Measurements from ENCODE around the gene NDN.

Gene NDN

GRCh38 chr15:23670970-23671369, 16.1 kb downstream of the NDN start:
- H3K4me3 ChIP-seq (ENCODE audit: low read length): no peak overlapping the region
- no peaks in the 10 kb centered on the region for H3K27me3 ChIP-seq (ENCODE audit: insufficient read depth, low read length)
- no peaks in the 10 kb centered on the region for H3K4me1 ChIP-seq (ENCODE audit: insufficient read depth, low read length)
- no peaks in the 10 kb centered on the region for H3K36me3 ChIP-seq (ENCODE audit: insufficient read depth, low read length)
- H3K27ac ChIP-seq (ENCODE audit: low read depth, low read length): no peak overlapping the region
- no peak overlapping the region for H3K9ac ChIP-seq (ENCODE audit: low read depth, low read length)
- H3K9me3 ChIP-seq (ENCODE audit: insufficient read depth, low read depth, low read length): peaks cover 69% of the 10 kb centered on the region
- WGBS: 83% methylated on average over 1 of the region's 1 CpG

- no peak overlapping the region for H3K9ac ChIP-seq (ENCODE audit: low read depth, low read length)
- WGBS: 59% methylated on average over 2 of the region's 2 CpGs
- H3K36me3 ChIP-seq (ENCODE audit: insufficient read depth, low read length): no peaks in the 10 kb centered on the region
- no peaks in the 10 kb centered on the region for H3K4me1 ChIP-seq (ENCODE audit: insufficient read depth, low read length)
- no peaks in the 10 kb centered on the region for H3K27me3 ChIP-seq (ENCODE audit: insufficient read depth, low read length)
- H3K4me3 ChIP-seq (ENCODE audit: low read length): no peak overlapping the region
- no peak overlapping the region for H3K27ac ChIP-seq (ENCODE audit: low read depth, low read length)
- H3K9me3 ChIP-seq (ENCODE audit: insufficient read depth, low read depth, low read length): peaks cover 34% of the 10 kb centered on the region
Measured at GRCh38 chr15:23663232-23663631, 23.9 kb downstream of the NDN start.

- H3K9me3 ChIP-seq (ENCODE audit: insufficient read depth, low read depth, low read length): peaks cover 24% of the 10 kb centered on the region
- H3K9ac ChIP-seq (ENCODE audit: low read depth, low read length): no peak overlapping the region
- peaks cover 8% of the 10 kb centered on the region; the same call in 1 of the 2 replicates for H3K27me3 ChIP-seq (ENCODE audit: insufficient read depth, low read length)
- 0 out of 2 replicates have a peak, but pooled peaks cover 6% of the 10 kb centered on the region for H3K4me1 ChIP-seq (ENCODE audit: insufficient read depth, low read length)
- H3K27ac ChIP-seq (ENCODE audit: low read depth, low read length): no peak overlapping the region
- WGBS: 29% methylated on average over 6 of the region's 6 CpGs
- no peak overlapping the region; the same call in 1 of the 2 replicates for H3K4me3 ChIP-seq (ENCODE audit: low read length)
- H3K36me3 ChIP-seq (ENCODE audit: insufficient read depth, low read length): no peaks in the 10 kb centered on the region
Measured at GRCh38 chr15:23648920-23649515, 38.1 kb downstream of the NDN start.

- Histone ChIP-seq H3K27me3 (ENCODE audit: insufficient read depth, low read length) (peaks cover 8% of the 10 kb centered on the region; the same call in 1 of the 2 replicates), H3K9me3 (ENCODE audit: insufficient read depth, low read depth, low read length) (peaks cover 24% of the 10 kb centered on the region), H3K9ac (ENCODE audit: low read depth, low read length) (peak within 1 kb of the TSS; percentile 81), H3K4me3 (ENCODE audit: low read length) (peak within 1 kb of the TSS; percentile 79), H3K4me1 (ENCODE audit: insufficient read depth, low read length) (0 out of 2 replicates have a peak, but pooled peaks cover 6% of the 10 kb centered on the region), H3K27ac (ENCODE audit: low read depth, low read length) (no peak within 1 kb of the TSS), H3K36me3 (ENCODE audit: insufficient read depth, low read length) (no peaks in the 10 kb centered on the region)
- WGBS: 50% methylated on average over 36 of the region's 37 CpGs
Measured at GRCh38 chr15:23647421-23648370, 39.4 kb downstream of the NDN start, which contains the start of gene MAGEL2. Gene MAGEL2, minus strand, starts transcription at chr15:23647867. Its CDS starts 125 bp downstream, at chr15:23647742.

GRCh38 chr15:23647001-23647295, 40.2 kb downstream of the NDN start:
- Histone ChIP-seq H3K36me3 (ENCODE audit: insufficient read depth, low read length) (no peaks in the 10 kb centered on the region), H3K27ac (ENCODE audit: low read depth, low read length) (no peak overlapping the region), H3K4me3 (ENCODE audit: low read length) (peak overlapping the region; percentile 79), H3K9ac (ENCODE audit: low read depth, low read length) (peak overlapping the region; percentile 13; the same call in 1 of the 2 replicates), H3K4me1 (ENCODE audit: insufficient read depth, low read length) (0 out of 2 replicates have a peak, but pooled peaks cover 6% of the 10 kb centered on the region), H3K9me3 (ENCODE audit: insufficient read depth, low read depth, low read length) (peaks cover 28% of the 10 kb centered on the region), H3K27me3 (ENCODE audit: insufficient read depth, low read length) (peaks cover 8% of the 10 kb centered on the region; the same call in 1 of the 2 replicates)
- 47% methylated on average over 17 of the region's 17 CpGs for WGBS

- Histone ChIP-seq H3K9me3 (ENCODE audit: insufficient read depth, low read depth, low read length) (peaks cover 32% of the 10 kb centered on the region), H3K27ac (ENCODE audit: low read depth, low read length) (no peak overlapping the region), H3K4me1 (ENCODE audit: insufficient read depth, low read length) (0 out of 2 replicates have a peak, but pooled peaks cover 6% of the 10 kb centered on the region), H3K36me3 (ENCODE audit: insufficient read depth, low read length) (no peaks in the 10 kb centered on the region), H3K9ac (ENCODE audit: low read depth, low read length) (no peak overlapping the region), H3K4me3 (ENCODE audit: low read length) (peak overlapping the region; percentile 79), H3K27me3 (ENCODE audit: insufficient read depth, low read length) (peaks cover 8% of the 10 kb centered on the region; the same call in 1 of the 2 replicates)
- 89% methylated on average over 51 of the region's 51 CpGs for WGBS
Measured at GRCh38 chr15:23646165-23647000, 40.7 kb downstream of the NDN start.

GRCh38 chr15:23645371-23646164, 41.5 kb downstream of the NDN start:
- no peak overlapping the region for H3K4me3 ChIP-seq (ENCODE audit: low read length)
- 87% methylated on average over 40 of the region's 40 CpGs for WGBS
- H3K27ac ChIP-seq (ENCODE audit: low read depth, low read length): no peak overlapping the region

GRCh38 chr15:23644829-23645228, 42.3 kb downstream of the NDN start:
- H3K36me3 ChIP-seq (ENCODE audit: insufficient read depth, low read length): no peaks in the 10 kb centered on the region
- peaks cover 8% of the 10 kb centered on the region; the same call in 1 of the 2 replicates for H3K27me3 ChIP-seq (ENCODE audit: insufficient read depth, low read length)
- no peak overlapping the region for H3K27ac ChIP-seq (ENCODE audit: low read depth, low read length)
- no peak overlapping the region for H3K4me3 ChIP-seq (ENCODE audit: low read length)
- peaks cover 35% of the 10 kb centered on the region for H3K9me3 ChIP-seq (ENCODE audit: insufficient read depth, low read depth, low read length)
- 92% methylated on average over 13 of the region's 13 CpGs for WGBS
- no peak overlapping the region for H3K9ac ChIP-seq (ENCODE audit: low read depth, low read length)
- H3K4me1 ChIP-seq (ENCODE audit: insufficient read depth, low read length): 0 out of 2 replicates have a peak, but pooled peaks cover 6% of the 10 kb centered on the region

More at GRCh38 chr15:23645371-23646164, 41.5 kb downstream of the NDN start:
- Histone ChIP-seq H3K9ac (ENCODE audit: low read depth, low read length) (no peak overlapping the region), H3K36me3 (ENCODE audit: insufficient read depth, low read length) (no peaks in the 10 kb centered on the region), H3K27me3 (ENCODE audit: insufficient read depth, low read length) (peaks cover 8% of the 10 kb centered on the region; the same call in 1 of the 2 replicates), H3K9me3 (ENCODE audit: insufficient read depth, low read depth, low read length) (peaks cover 33% of the 10 kb centered on the region), H3K4me1 (ENCODE audit: insufficient read depth, low read length) (0 out of 2 replicates have a peak, but pooled peaks cover 6% of the 10 kb centered on the region)

- H3K9ac ChIP-seq (ENCODE audit: low read depth, low read length): no peak overlapping the region
- H3K27ac ChIP-seq (ENCODE audit: low read depth, low read length): no peak overlapping the region
- 44% methylated on average over 13 of the region's 13 CpGs for WGBS
- H3K4me3 ChIP-seq (ENCODE audit: low read length): peak overlapping the region; percentile 23
- H3K4me1 ChIP-seq (ENCODE audit: insufficient read depth, low read length): no peaks in the 10 kb centered on the region
- H3K36me3 ChIP-seq (ENCODE audit: insufficient read depth, low read length): no peaks in the 10 kb centered on the region
- peaks cover 41% of the 10 kb centered on the region for H3K9me3 ChIP-seq (ENCODE audit: insufficient read depth, low read depth, low read length)
- H3K27me3 ChIP-seq (ENCODE audit: insufficient read depth, low read length): no peaks in the 10 kb centered on the region
Measured at GRCh38 chr15:23642413-23643044, 44.6 kb downstream of the NDN start.

Measured in HUES64 (cell line).